Adipose tissue (tissue), 3 donors: ENCODE measurements around the gene DCAKD. TPM values are rescaled to one million over a fixed set of nuclear protein-coding genes. Genes with fewer than 3 reads are reported as not detected.

Experiments used
- H3K27ac ChIP-seq: one replicate; pipeline ENCODE4 v1.5.1; 2013; ENCODE audit warnings: low read depth, low read length
- WGBS, 3 donors: extraction: QIAGEN DNeasy Blood & Tissue Kit; methylation state at CpG; one replicate each; pipeline ENCODE4 v1.1.7; 2013; 5-methylcytosine and 5-hydroxymethylcytosine counted together
- polyA plus RNA-seq, 3 donors: library from polyadenylated mRNA; stranded (reverse); fragments of 200-250 nt; gene quantifications; one replicate each; pipeline ENCODE4 v1.2.3, GENCODE V29; 2013
- donor health status: healthy with polysubstance abuse.
- donor health status: Bipolar disorder and iron deficiency.
- donor health status: healthy.

Gene DCAKD
- polyA plus RNA-seq, 3 donors, result 8.8 to 21.5 (median 19.7) TPM

GRCh38 chr17:45038728-45039634 lies 12.5 kb downstream of the DCAKD start:
- WGBS, 3 donors, result 53 to 73% (median 56%) methylated on average over 13 of the region's 13 CpGs
- H3K27ac ChIP-seq, result no peak overlapping the region

- WGBS, 3 donors, result 66 to 80% (median 68%) methylated on average over 3 of the region's 3 CpGs
- H3K27ac ChIP-seq, result no peak overlapping the region
Observed at GRCh38 chr17:45036691-45037090, 14.7 kb downstream of the DCAKD start.

GRCh38 chr17:45035848-45036247 lies 15.6 kb downstream of the DCAKD start:
- 78 to 90% (median 85%) methylated on average over 14 of the region's 14 CpGs for WGBS, 3 donors

GRCh38 chr17:45034599-45034998 lies 16.8 kb downstream of the DCAKD start:
- WGBS, 3 donors, result 95 to 97% (median 95%) methylated on average over 14 of the region's 14 CpGs
- no peak overlapping the region for H3K27ac ChIP-seq

More at GRCh38 chr17:45035848-45036247, 15.6 kb downstream of the DCAKD start:
- H3K27ac ChIP-seq, result no peak overlapping the region

GRCh38 chr17:45032174-45032541 lies 19.3 kb downstream of the DCAKD start:
- WGBS, 3 donors, result 84 to 90% (median 89%) methylated on average over 9 of the region's 9 CpGs
- H3K27ac ChIP-seq, result no peak overlapping the region

- 71 to 74% (median 71%) methylated on average over 14 of the region's 14 CpGs for WGBS, 3 donors
- no peak overlapping the region for H3K27ac ChIP-seq
Observed at GRCh38 chr17:45031231-45032173, 19.9 kb downstream of the DCAKD start.

GRCh38 chr17:45030733-45031132 lies 20.7 kb downstream of the DCAKD start:
- no peak overlapping the region for H3K27ac ChIP-seq
- 77 to 89% (median 86%) methylated on average over 6 of the region's 6 CpGs for WGBS, 3 donors

- WGBS, 3 donors, result 84 to 91% (median 84%) methylated on average over 17 of the region's 17 CpGs
- H3K27ac ChIP-seq, result no peak overlapping the region
Observed at GRCh38 chr17:45029758-45030423, 21.5 kb downstream of the DCAKD start.

- no peak overlapping the region for H3K27ac ChIP-seq
- WGBS, 3 donors, result 86 to 93% (median 90%) methylated on average over 7 of the region's 7 CpGs
Observed at GRCh38 chr17:45029096-45029495, 22.3 kb downstream of the DCAKD start.

GRCh38 chr17:45022655-45023339 lies 28.6 kb downstream of the DCAKD start:
- 77 to 86% (median 81%) methylated on average over 13 of the region's 13 CpGs for WGBS, 3 donors
- H3K27ac ChIP-seq, result no peak overlapping the region

GRCh38 chr17:45022288-45022648 lies 29.2 kb downstream of the DCAKD start:
- 58 to 68% (median 64%) methylated on average over 8 of the region's 8 CpGs for WGBS, 3 donors
- H3K27ac ChIP-seq, result no peak overlapping the region

- 2 to 4% (median 3%) methylated on average over 57 of the region's 57 CpGs for WGBS, 3 donors
- H3K27ac ChIP-seq, result no peak overlapping the region
Observed at GRCh38 chr17:45021607-45022287, 29.7 kb downstream of the DCAKD start.

GRCh38 chr17:45020354-45021138 lies 30.9 kb downstream of the DCAKD start:
- WGBS, 3 donors, result 27 to 43% (median 28%) methylated on average over 17 of the region's 17 CpGs
- no peak overlapping the region for H3K27ac ChIP-seq

GRCh38 chr17:45018848-45019711 lies 32.4 kb downstream of the DCAKD start:
- 2 to 3% (median 3%) methylated on average over 77 to 82 of the region's 82 CpGs for WGBS, 3 donors
- H3K27ac ChIP-seq, result no peak overlapping the region

GRCh38 chr17:45018514-45018847 lies 33.0 kb downstream of the DCAKD start:
- no peak overlapping the region for H3K27ac ChIP-seq
- WGBS, 3 donors, result 13 to 27% (median 23%) methylated on average over 4 of the region's 4 CpGs

GRCh38 chr17:45016823-45017222 lies 34.6 kb downstream of the DCAKD start:
- WGBS, 3 donors, result 43 to 80% (median 72%) methylated on average over 4 to 5 of the region's 5 CpGs
- H3K27ac ChIP-seq, result no peak overlapping the region
